Fibroblast of skin of left biceps (primary cell): ENCODE data around the gene ACP6.
"Not testable (repeated sequence)": the region's sequence is repeated elsewhere in the genome, so short reads cannot be mapped to it uniquely, and the experiment has no call there.

Source experiments
- DNase-seq, 2 experiments: peaks; one replicate each; pipeline ENCODE4 v3.0.0-alpha.2; 2013; ENCODE audit warnings: low read depth in 2 of 2

The ACP6 gene

GRCh38 chr1:147622731-147623130, 47.6 kb downstream of the ACP6 start:
- DNase-seq: no peak

GRCh38 chr1:147620543-147620942, 49.8 kb downstream of the ACP6 start:
- DNase-seq: no peak

- DNase-seq: no peak
These were observed 50.6 kb downstream of the ACP6 start for GRCh38 chr1:147619741-147620140.

GRCh38 chr1:147618771-147619170, 51.6 kb downstream of the ACP6 start:
- DNase-seq: no peak

GRCh38 chr1:147618077-147618569, 52.2 kb downstream of the ACP6 start:
- no peak for DNase-seq

- not testable (repeated sequence) for DNase-seq
These were observed 55.4 kb downstream of the ACP6 start for GRCh38 chr1:147614966-147615365.

GRCh38 chr1:147613506-147613905, 56.8 kb downstream of the ACP6 start:
- peak in 1 of 2 experiments; percentile 10 for DNase-seq

GRCh38 chr1:147612366-147612765, 58.0 kb downstream of the ACP6 start:
- DNase-seq: no peak

GRCh38 chr1:147611586-147611985, 58.7 kb downstream of the ACP6 start:
- no peak for DNase-seq

- DNase-seq: no peak
These were observed 59.3 kb downstream of the ACP6 start for GRCh38 chr1:147611021-147611426.

GRCh38 chr1:147609358-147609757, 61.0 kb downstream of the ACP6 start:
- DNase-seq: no peak

- no peak for DNase-seq
These were observed 61.7 kb downstream of the ACP6 start for GRCh38 chr1:147608596-147608995.

GRCh38 chr1:147605591-147605990, 64.7 kb downstream of the ACP6 start:
- DNase-seq: no peak

- no peak for DNase-seq
These were observed 66.3 kb downstream of the ACP6 start for GRCh38 chr1:147603986-147604385.

GRCh38 chr1:147600119-147601111, 69.9 kb downstream of the ACP6 start:
- DNase-seq: no peak

GRCh38 chr1:147599362-147600118, 70.8 kb downstream of the ACP6 start:
- DNase-seq: peak; percentile 94

GRCh38 chr1:147598621-147599361, 71.5 kb downstream of the ACP6 start:
- DNase-seq: no peak

GRCh38 chr1:147597010-147597409, 73.3 kb downstream of the ACP6 start:
- DNase-seq: no peak
